HG03159 (cell line): ENCODE data around the gene MAMLD1.

ENCODE experiments used
- ATAC-seq: cut with Tn5 transposase; IDR thresholded peaks from one replicate; pipeline ENCODE4 v1.9.1; 2021; ENCODE audit warnings: mild to moderate bottlenecking, moderate library complexity; ENCODE audit not compliant: unreplicated experiment

The MAMLD1 gene

GRCh38 chrX:150352114-150352513 is 11.0 kb upstream of the MAMLD1 start:
- ATAC-seq, result no peak

- ATAC-seq, result no peak
These were observed 10.5 kb upstream of the MAMLD1 start for GRCh38 chrX:150352581-150352980.

GRCh38 chrX:150355913-150356312 is 7.2 kb upstream of the MAMLD1 start:
- no peak for ATAC-seq

- no peak for ATAC-seq
These were observed 5.3 kb upstream of the MAMLD1 start for GRCh38 chrX:150357790-150358189.

- no peak for ATAC-seq
These were observed 4.5 kb upstream of the MAMLD1 start for GRCh38 chrX:150358651-150359050.

- no peak for ATAC-seq
These were observed 2.8 kb upstream of the MAMLD1 start for GRCh38 chrX:150360331-150360730.

GRCh38 chrX:150361070-150361776 is 1.9 kb upstream of the MAMLD1 start:
- no peak for ATAC-seq

- no peak for ATAC-seq
These were observed 1.3 kb upstream of the MAMLD1 start for GRCh38 chrX:150361777-150362351.

- ATAC-seq, result no peak
These were observed 637 bp downstream of the MAMLD1 start for GRCh38 chrX:150363561-150364346.

- ATAC-seq, result no peak
These were observed 1.4 kb downstream of the MAMLD1 start for GRCh38 chrX:150364347-150365050.

- ATAC-seq, result no peak
These were observed 2.2 kb downstream of the MAMLD1 start for GRCh38 chrX:150365051-150365989.

- ATAC-seq, result no peak
These were observed 3.1 kb downstream of the MAMLD1 start for GRCh38 chrX:150365990-150366911.

GRCh38 chrX:150366951-150367545 is 3.9 kb downstream of the MAMLD1 start:
- no peak for ATAC-seq

- ATAC-seq, result no peak
These were observed 7.6 kb downstream of the MAMLD1 start for GRCh38 chrX:150370589-150371312.

GRCh38 chrX:150371877-150372276 is 8.8 kb downstream of the MAMLD1 start:
- ATAC-seq, result no peak

- no peak for ATAC-seq
These were observed 9.2 kb downstream of the MAMLD1 start for GRCh38 chrX:150372280-150372679.

GRCh38 chrX:150372756-150373155 is 9.6 kb downstream of the MAMLD1 start:
- no peak for ATAC-seq

GRCh38 chrX:150375243-150375770 is 12.2 kb downstream of the MAMLD1 start:
- no peak for ATAC-seq
